GM12864 (cell line): ENCODE measurements around the gene MRPS11.
"Not testable (repeated sequence)": the region's sequence is repeated elsewhere in the genome, so short reads cannot be mapped to it uniquely, and the experiment has no call there.

ENCODE experiments used
- DNase-seq: peaks from one replicate; pipeline ENCODE4 v3.0.0-alpha.2; 2011; ENCODE audit warnings: low read depth
- H3K4me3 ChIP-seq: 2 replicates; pipeline ENCODE4 v1.5.1; 2011; ENCODE audit warnings: mild to moderate bottlenecking, low read depth, low read length, control low read depth
- CTCF ChIP-seq: IDR thresholded peaks from 2 replicates; pipeline ENCODE4 v1.5.1; 2011; ENCODE audit warnings: low read depth, mild to moderate bottlenecking, moderate library complexity, low read length, control low read depth, inconsistent platforms; ENCODE audit errors: missing control alignments

MRPS11 gene

GRCh38 chr15:88470625-88471372 lies 3.3 kb downstream of the MRPS11 start:
- H3K4me3 ChIP-seq, result no peak overlapping the region
- DNase-seq, result no peak
- TF ChIP-seq CTCF, result peak; percentile 20

- H3K4me3 ChIP-seq, result no peak overlapping the region
- no peak for TF ChIP-seq CTCF
- DNase-seq, result no peak
Measured at GRCh38 chr15:88472225-88472624, 4.7 kb downstream of the MRPS11 start.

GRCh38 chr15:88473661-88474293 lies 6.3 kb downstream of the MRPS11 start:
- not testable (repeated sequence) for DNase-seq, H3K4me3 ChIP-seq

- no peak for DNase-seq
- H3K4me3 ChIP-seq, result no peak overlapping the region
- TF ChIP-seq CTCF, result peak; percentile 55
Measured at GRCh38 chr15:88476635-88477060, 9.1 kb downstream of the MRPS11 start.

GRCh38 chr15:88477126-88477525 lies 9.6 kb downstream of the MRPS11 start:
- no peak overlapping the region for H3K4me3 ChIP-seq
- DNase-seq, result no peak
- no peak for TF ChIP-seq CTCF

- no peak for TF ChIP-seq CTCF
- no peak overlapping the region for H3K4me3 ChIP-seq
- no peak for DNase-seq
Measured at GRCh38 chr15:88477904-88478303, 10.4 kb downstream of the MRPS11 start.

GRCh38 chr15:88479169-88479568 lies 11.7 kb downstream of the MRPS11 start:
- no peak for DNase-seq
- no peak for TF ChIP-seq CTCF
- H3K4me3 ChIP-seq, result no peak overlapping the region
